ENCODE data around the gene CFAP161.

GRCh38 chr15:81157939-81158223, 23.8 kb downstream of the CFAP161 start:
- TF ChIP-seq EZH2 (IDR thresholded peaks at IDR 0.05; ENCODE audit: borderline replicate concordance, low read length) (no peak), CTCF (IDR thresholded peaks at IDR 0.05; ENCODE audit: low read length) (no peak)

All from OCI-LY1 (cell line).